Measurements from ENCODE around the gene SYTL2. TPM values are rescaled to one million over a fixed set of nuclear protein-coding genes. Genes with fewer than 3 reads are reported as not detected.
"Not testable (repeated sequence)": the region's sequence is repeated elsewhere in the genome, so short reads cannot be mapped to it uniquely, and the experiment has no call there.

The SYTL2 gene
- total RNA-seq, 1 donor from 2014 or later: 17.4 TPM

- no peaks in the 10 kb centered on the region for H3K9me3 ChIP-seq
- no peaks in the 10 kb centered on the region for H3K27me3 ChIP-seq
- H3K4me1 ChIP-seq: peaks cover 3% of the 10 kb centered on the region
- TF ChIP-seq POLR2A (IDR thresholded peaks at IDR 0.05): no peak
- no peak for TF ChIP-seq POLR2AphosphoS5 (IDR thresholded peaks at IDR 0.05; ENCODE audit: insufficient read depth in 1 of 2, low read depth in 1 of 2)
- TF ChIP-seq CTCF (IDR thresholded peaks at IDR 0.05): no peak
- no peaks in the 10 kb centered on the region for H3K36me3 ChIP-seq
- intact Hi-C loops (cut with DNase I): no loop called here
- H3K27ac ChIP-seq: no peak overlapping the region
- no peak overlapping the region for H3K4me3 ChIP-seq
- DNase-seq (ENCODE audit: extremely low spot score in 2 of 2): no peak
These were observed 36.5 kb upstream of the SYTL2 start for GRCh38 chr11:85847436-85847835.

- Histone ChIP-seq H3K27ac (no peak overlapping the region), H3K36me3 (no peaks in the 10 kb centered on the region)
These were observed 34.2 kb upstream of the SYTL2 start for GRCh38 chr11:85845124-85845631.

GRCh38 chr11:85844439-85845123 lies 33.6 kb upstream of the SYTL2 start:
- H3K4me3 ChIP-seq: no peak overlapping the region
- TF ChIP-seq POLR2AphosphoS5 (IDR thresholded peaks at IDR 0.05; ENCODE audit: insufficient read depth in 1 of 2, low read depth in 1 of 2) (no peak), CTCF (IDR thresholded peaks at IDR 0.05) (no peak), POLR2A (IDR thresholded peaks at IDR 0.05) (no peak)
- no peaks in the 10 kb centered on the region for H3K36me3 ChIP-seq
- no peak overlapping the region for H3K27ac ChIP-seq
- DNase-seq (ENCODE audit: extremely low spot score in 2 of 2): no peak
- intact Hi-C loops (cut with DNase I): no loop called here
- no peaks in the 10 kb centered on the region for H3K9me3 ChIP-seq
- no peaks in the 10 kb centered on the region for H3K4me1 ChIP-seq
- H3K27me3 ChIP-seq: no peaks in the 10 kb centered on the region

More at GRCh38 chr11:85845124-85845631, 34.2 kb upstream of the SYTL2 start:
- DNase-seq (ENCODE audit: extremely low spot score in 2 of 2): no peak
- Histone ChIP-seq H3K9me3 (no peaks in the 10 kb centered on the region), H3K4me1 (no peaks in the 10 kb centered on the region), H3K27me3 (no peaks in the 10 kb centered on the region), H3K4me3 (no peak overlapping the region)
- TF ChIP-seq CTCF (IDR thresholded peaks at IDR 0.05) (no peak), POLR2A (IDR thresholded peaks at IDR 0.05) (no peak), POLR2AphosphoS5 (IDR thresholded peaks at IDR 0.05; ENCODE audit: insufficient read depth in 1 of 2, low read depth in 1 of 2) (no peak)
- intact Hi-C loops (cut with DNase I): no loop called here

GRCh38 chr11:85843929-85844328 lies 33.0 kb upstream of the SYTL2 start:
- no peak for DNase-seq (ENCODE audit: extremely low spot score in 2 of 2)
- Histone ChIP-seq H3K4me3 (no peak overlapping the region), H3K9me3 (no peaks in the 10 kb centered on the region), H3K4me1 (no peaks in the 10 kb centered on the region), H3K27ac (no peak overlapping the region), H3K27me3 (no peaks in the 10 kb centered on the region), H3K36me3 (no peaks in the 10 kb centered on the region)
- TF ChIP-seq POLR2A (IDR thresholded peaks at IDR 0.05) (no peak), CTCF (IDR thresholded peaks at IDR 0.05) (no peak), POLR2AphosphoS5 (IDR thresholded peaks at IDR 0.05; ENCODE audit: insufficient read depth in 1 of 2, low read depth in 1 of 2) (no peak)
- intact Hi-C loops (cut with DNase I): no loop called here

DNA sequence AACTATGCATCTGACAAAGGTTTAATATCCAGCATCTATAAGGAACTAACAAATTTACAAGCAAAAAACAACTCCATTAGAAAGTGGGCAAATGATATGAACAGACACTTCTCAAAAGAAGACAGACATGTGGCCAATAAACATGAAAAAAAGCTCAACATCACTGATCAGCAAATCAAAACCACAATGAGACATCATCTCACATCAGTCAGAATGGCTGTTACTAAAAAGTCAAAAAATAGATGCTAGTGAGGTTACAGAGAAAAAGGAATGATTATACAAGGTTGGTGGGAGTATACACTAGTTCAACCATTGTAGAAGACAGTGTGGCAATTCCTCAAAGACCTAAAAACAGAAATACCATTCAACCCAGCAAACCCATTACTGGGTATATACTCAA lies 30.0 kb upstream of the SYTL2 start:
- H3K36me3 ChIP-seq; H3K27me3 ChIP-seq; DNase-seq (ENCODE audit: extremely low spot score in 2 of 2); H3K4me1 ChIP-seq; H3K27ac ChIP-seq; H3K9me3 ChIP-seq; intact Hi-C loops (cut with DNase I); H3K4me3 ChIP-seq: not testable (repeated sequence)

All from vagina (tissue), 2 donors.